Right lobe of liver (tissue), 4 donors: ENCODE measurements around the gene LITAFD.
"Not testable (repeated sequence)": the region's sequence is repeated elsewhere in the genome, so short reads cannot be mapped to it uniquely, and the experiment has no call there.

Source experiments
- CTCF ChIP-seq, 4 donors: fragments of 200-600 bp in 3 of 4; fragments of 450-650 bp in 1 of 4; IDR thresholded peaks; one replicate each; pipeline versions ENCODE4 v1.5.1 to v1.8.0; 2016 to 2022; ENCODE audit warnings: antibody characterized with exemption in 4 of 4, mild to moderate bottlenecking in 2 of 4
- POLR2A ChIP-seq: fragments of 450-650 bp; IDR thresholded peaks from one replicate; pipeline ENCODE4 v1.6.1; 2017; ENCODE audit warnings: antibody characterized with exemption, mild to moderate bottlenecking
- donor health status: DM: no; HTN: no; CAD: no.
- donor health status: DM: no; HTN: no; CAD: no.
- donor health status: DM: no; HTN: yes; CAD: no.

- not testable (repeated sequence) for TF ChIP-seq CTCF (IDR thresholded peaks at IDR 0.05); POLR2A
These were observed 45.4 kb upstream of the LITAFD start for GRCh38 chr16:8836797-8837196.
